Mucosa of rectum (tissue), 2 donors: Measurements from ENCODE around the gene SRF.

Experiments
- H3K27ac ChIP-seq, 2 donors: one replicate each; pipeline ENCODE4 v1.7.0; 2013; ENCODE audit warnings: inconsistent platforms in 2 of 2, low read depth in 2 of 2, low read length in 2 of 2
- H3K27me3 ChIP-seq, 2 donors: one replicate each; pipeline ENCODE4 v1.7.0; 2013; ENCODE audit warnings: low read length in 2 of 2; ENCODE audit not compliant: control insufficient read depth in 2 of 2, insufficient read depth in 2 of 2
- H3K36me3 ChIP-seq, 2 donors: one replicate each; pipeline ENCODE4 v1.7.0; 2013; ENCODE audit warnings: low read length in 2 of 2; ENCODE audit not compliant: control insufficient read depth in 2 of 2, insufficient read depth in 2 of 2
- H3K4me1 ChIP-seq, 2 donors: one replicate each; pipeline ENCODE4 v1.7.0; 2013; ENCODE audit warnings: low read length in 2 of 2, mild to moderate bottlenecking in 1 of 2; ENCODE audit not compliant: control insufficient read depth in 2 of 2, insufficient read depth in 2 of 2
- H3K4me3 ChIP-seq, 2 donors: one replicate each; pipeline ENCODE4 v1.7.0; 2013; ENCODE audit warnings: low read length in 2 of 2
- H3K9ac ChIP-seq, 2 donors: one replicate each; pipeline ENCODE4 v1.7.0; 2013; ENCODE audit warnings: low read length in 2 of 2, low read depth in 1 of 2, mild to moderate bottlenecking in 1 of 2
- H3K9me3 ChIP-seq, 2 donors: one replicate each; pipeline ENCODE4 v1.7.0; 2013; ENCODE audit warnings: low read length in 2 of 2; ENCODE audit not compliant: control insufficient read depth in 2 of 2
- donor health status: healthy.
- donor health status: Normal muscosa, but diverticular disease.

The SRF gene

DNA sequence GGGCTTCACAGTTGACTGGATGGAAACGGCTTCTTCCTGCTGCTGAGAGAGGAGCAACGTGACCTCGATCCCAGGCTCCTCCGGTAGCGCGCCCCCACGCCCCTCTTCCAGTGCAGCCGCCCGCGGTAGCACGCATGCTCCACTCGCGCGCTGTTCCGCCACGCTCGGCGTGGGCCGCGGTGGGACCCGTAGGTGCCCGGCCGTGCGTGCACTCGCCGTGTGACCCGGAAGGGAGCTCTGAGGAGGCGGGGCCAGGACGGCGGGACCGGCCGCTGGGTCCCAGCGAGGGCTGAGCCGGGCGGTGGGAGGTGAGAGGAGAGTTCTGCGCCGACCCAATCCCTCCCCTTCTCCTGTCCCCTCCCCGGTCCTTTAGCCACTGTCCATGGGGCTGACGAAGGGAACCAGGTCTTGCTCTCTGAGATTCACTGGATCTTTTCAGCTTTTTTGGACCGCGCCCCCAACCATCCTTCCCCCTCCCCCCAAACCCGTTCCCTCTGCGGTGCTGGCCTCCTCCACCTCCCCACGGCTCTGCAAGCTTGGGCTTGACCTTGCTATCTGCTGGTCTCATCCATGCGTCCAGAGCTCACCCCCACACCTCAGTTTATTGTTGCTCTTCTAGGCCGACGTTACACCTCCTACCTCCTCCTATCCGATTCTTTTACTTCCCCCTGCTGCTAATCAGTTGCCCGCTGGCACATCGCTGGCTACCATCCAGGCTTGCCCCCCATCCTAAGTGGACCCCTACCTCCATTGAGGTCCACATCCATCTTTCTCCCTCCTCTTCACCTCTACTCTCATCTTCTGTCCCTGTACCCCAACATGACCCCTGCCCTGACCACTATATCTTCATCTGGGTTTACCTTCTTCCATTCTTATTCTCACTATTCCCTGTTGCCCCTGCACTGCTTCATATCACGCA is 11.1 kb downstream of the SRF start, which contains the start of gene CUL9:
Gene CUL9, plus strand, starts transcription at position 255 of the 919 bp plus-strand sequence. CDS start 2,115 bp downstream, outside the sequence.
- Histone ChIP-seq H3K4me1 (peaks cover 6 to 17% of the 10 kb centered on the region in 2 donors), H3K9ac (peak within 1 kb of the TSS; percentile 86 to 90), H3K4me3 (peak within 1 kb of the TSS; percentile 87 to 91), H3K27ac (peak within 1 kb of the TSS; percentile 69 to 75), H3K36me3 (peaks cover 33 to 41% of the 10 kb centered on the region in 2 donors), H3K9me3 (no peaks in the 10 kb centered on the region), H3K27me3 (no peaks in the 10 kb centered on the region)

- no peaks in the 10 kb centered on the region for H3K9me3 ChIP-seq
- peaks cover 36 to 45% of the 10 kb centered on the region in 2 donors for H3K36me3 ChIP-seq
- H3K27me3 ChIP-seq, result no peaks in the 10 kb centered on the region
- H3K4me1 ChIP-seq, result peaks cover 6 to 17% of the 10 kb centered on the region in 2 donors
- no peak overlapping the region for H3K27ac ChIP-seq
- no peak overlapping the region for H3K4me3 ChIP-seq
- H3K9ac ChIP-seq, result no peak overlapping the region
Measured at GRCh38 chr6:43183441-43183840, 12.4 kb downstream of the SRF start.

DNA sequence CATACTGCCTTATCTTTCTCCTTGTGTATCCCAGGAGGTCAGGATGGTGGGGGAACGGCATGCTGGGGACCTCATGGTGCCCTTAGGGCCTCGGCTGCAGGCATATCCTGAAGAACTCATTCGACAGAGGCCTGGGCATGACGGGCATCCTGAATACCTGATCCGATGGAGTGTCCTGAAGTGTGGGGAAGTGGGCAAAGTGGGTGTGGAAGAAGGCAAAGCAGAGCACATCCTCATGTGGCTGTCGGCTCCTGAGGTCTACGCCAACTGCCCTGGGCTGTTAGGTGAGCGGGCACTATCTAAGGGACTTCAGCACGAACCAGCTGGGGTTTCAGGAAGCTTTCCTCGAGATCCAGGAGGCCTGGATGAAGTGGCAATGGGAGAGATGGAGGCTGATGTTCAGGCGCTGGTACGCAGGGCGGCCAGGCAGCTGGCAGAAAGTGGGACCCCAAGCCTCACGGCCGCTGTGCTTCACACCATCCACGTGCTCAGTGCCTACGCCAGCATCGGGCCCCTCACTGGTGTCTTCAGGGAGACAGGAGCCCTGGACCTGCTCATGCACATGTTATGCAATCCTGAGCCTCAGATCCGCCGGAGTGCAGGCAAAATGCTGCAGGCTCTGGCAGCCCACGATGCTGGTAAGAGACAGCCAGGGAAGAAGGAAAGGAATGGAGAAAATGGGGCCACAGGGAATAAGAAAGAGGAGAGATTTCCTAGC is 13.4 kb downstream of the SRF start:
- H3K27ac ChIP-seq, result no peak overlapping the region
- H3K4me3 ChIP-seq, result no peak overlapping the region

DNA sequence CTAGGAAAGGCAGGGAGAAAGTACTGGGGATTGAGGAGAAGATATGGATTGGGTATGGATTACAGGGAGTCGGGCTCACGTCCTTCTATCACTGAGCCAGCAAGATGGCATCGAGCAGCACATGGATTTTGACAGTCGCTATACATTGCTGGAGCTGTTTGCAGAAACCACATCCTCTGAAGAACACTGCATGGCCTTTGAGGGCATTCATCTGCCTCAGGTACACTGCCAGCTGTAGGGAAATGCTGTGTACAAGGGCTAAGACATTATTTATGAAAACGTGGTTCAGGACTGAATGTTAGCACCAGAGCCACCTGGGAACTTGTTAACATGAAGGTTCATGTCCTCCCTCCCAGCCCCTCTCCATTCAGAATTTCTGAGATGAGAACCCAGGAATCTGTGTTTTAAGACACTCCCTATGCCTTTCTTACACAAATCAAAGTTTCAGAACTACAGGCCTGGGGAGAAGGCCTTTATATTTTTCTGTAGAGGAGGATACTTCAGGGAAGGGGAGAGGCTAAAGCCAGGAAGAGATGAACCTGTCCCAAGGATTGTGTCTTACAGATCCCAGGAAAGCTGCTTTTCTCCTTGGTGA is 14.4 kb downstream of the SRF start:
- no peaks in the 10 kb centered on the region for H3K9me3 ChIP-seq
- H3K9ac ChIP-seq, result no peak overlapping the region
- peaks cover 31 to 36% of the 10 kb centered on the region in 2 donors for H3K36me3 ChIP-seq
- H3K27ac ChIP-seq, result no peak overlapping the region
- H3K4me1 ChIP-seq, result peaks cover 6 to 17% of the 10 kb centered on the region in 2 donors
- no peak overlapping the region for H3K4me3 ChIP-seq
- H3K27me3 ChIP-seq, result no peaks in the 10 kb centered on the region

More for the DNA sequence above, 13.4 kb downstream of the SRF start:
- H3K27me3 ChIP-seq, result no peaks in the 10 kb centered on the region
- peaks cover 6 to 17% of the 10 kb centered on the region in 2 donors for H3K4me1 ChIP-seq
- no peak overlapping the region for H3K9ac ChIP-seq
- peaks cover 31 to 38% of the 10 kb centered on the region in 2 donors for H3K36me3 ChIP-seq
- no peaks in the 10 kb centered on the region for H3K9me3 ChIP-seq

DNA sequence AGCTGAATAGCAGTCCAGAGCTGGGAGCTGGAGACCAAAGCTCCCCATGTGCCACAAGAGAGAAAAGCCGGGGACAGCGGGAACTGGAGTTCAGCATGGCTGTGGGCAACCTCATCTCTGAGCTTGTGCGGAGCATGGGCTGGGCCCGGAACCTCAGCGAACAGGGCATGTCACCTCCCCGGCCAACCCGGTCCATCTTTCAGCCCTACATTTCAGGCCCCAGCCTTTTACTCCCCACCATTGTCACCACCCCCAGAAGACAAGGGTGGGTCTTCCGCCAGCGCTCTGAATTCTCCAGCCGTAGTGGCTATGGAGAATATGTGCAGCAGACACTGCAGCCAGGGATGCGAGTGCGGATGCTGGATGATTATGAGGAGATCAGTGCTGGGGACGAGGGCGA is 14.9 kb downstream of the SRF start:
- H3K36me3 ChIP-seq, result peaks cover 31 to 36% of the 10 kb centered on the region in 2 donors
- H3K27ac ChIP-seq, result no peak overlapping the region
- no peak overlapping the region for H3K4me3 ChIP-seq
- no peak overlapping the region for H3K9ac ChIP-seq
- no peaks in the 10 kb centered on the region for H3K9me3 ChIP-seq
- H3K4me1 ChIP-seq, result peaks cover 6 to 17% of the 10 kb centered on the region in 2 donors
- H3K27me3 ChIP-seq, result no peaks in the 10 kb centered on the region

DNA sequence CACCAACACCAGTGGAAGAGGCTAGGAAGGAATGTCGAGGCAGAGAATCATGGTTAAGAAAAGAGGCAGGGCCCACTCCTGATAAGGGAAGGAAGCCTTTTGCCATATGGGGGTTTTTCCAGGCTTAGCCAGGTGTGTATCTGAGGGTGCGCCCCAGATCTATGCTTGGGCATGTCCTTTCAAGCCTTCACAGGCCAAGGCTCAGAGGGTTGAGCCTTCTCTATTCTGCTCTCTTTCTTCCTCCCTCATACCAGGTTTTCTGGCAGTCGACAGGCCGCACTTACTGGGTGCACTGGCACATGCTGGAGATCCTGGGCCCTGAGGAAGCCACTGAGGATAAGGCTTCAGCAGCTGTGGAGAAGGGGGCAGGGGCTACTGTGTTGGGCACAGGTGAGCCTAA is 15.6 kb downstream of the SRF start:
- H3K36me3 ChIP-seq, result peaks cover 31 to 36% of the 10 kb centered on the region in 2 donors

GRCh38 chr6:43187821-43188220 is 16.8 kb downstream of the SRF start:
- Histone ChIP-seq H3K4me3 (no peak overlapping the region), H3K9ac (no peak overlapping the region), H3K27me3 (no peaks in the 10 kb centered on the region), H3K9me3 (no peaks in the 10 kb centered on the region), H3K27ac (no peak overlapping the region), H3K4me1 (peaks cover 0 to 7% of the 10 kb centered on the region in 2 donors), H3K36me3 (peaks cover 36 to 38% of the 10 kb centered on the region in 2 donors)

More for the DNA sequence above, 15.6 kb downstream of the SRF start:
- no peak overlapping the region for H3K27ac ChIP-seq
- peak overlapping the region in 1 of 2 donors; percentile 28 for H3K9ac ChIP-seq
- H3K27me3 ChIP-seq, result no peaks in the 10 kb centered on the region
- no peak overlapping the region for H3K4me3 ChIP-seq
- no peaks in the 10 kb centered on the region for H3K9me3 ChIP-seq
- H3K4me1 ChIP-seq, result peaks cover 0 to 15% of the 10 kb centered on the region in 2 donors

GRCh38 chr6:43188426-43188825 is 17.4 kb downstream of the SRF start:
- H3K9me3 ChIP-seq, result no peaks in the 10 kb centered on the region
- no peaks in the 10 kb centered on the region for H3K27me3 ChIP-seq
- H3K36me3 ChIP-seq, result peaks cover 40 to 43% of the 10 kb centered on the region in 2 donors
- H3K9ac ChIP-seq, result no peak overlapping the region
- H3K4me1 ChIP-seq, result peaks cover 0 to 2% of the 10 kb centered on the region in 2 donors
- H3K4me3 ChIP-seq, result no peak overlapping the region
- H3K27ac ChIP-seq, result no peak overlapping the region

GRCh38 chr6:43189776-43190304 is 18.8 kb downstream of the SRF start:
- Histone ChIP-seq H3K36me3 (peaks cover 37 to 42% of the 10 kb centered on the region in 2 donors), H3K4me1 (no peaks in the 10 kb centered on the region), H3K27me3 (no peaks in the 10 kb centered on the region), H3K27ac (no peak overlapping the region), H3K9ac (no peak overlapping the region), H3K4me3 (no peak overlapping the region), H3K9me3 (no peaks in the 10 kb centered on the region)
